Stimulated activated naive CD4-positive, alpha-beta T cell (primary cell): ENCODE measurements around the gene TMEM259.
A peak's percentile ranks its signal among the peaks of the same experiment; 100 is the strongest.

Experiments
- DNase-seq, 6 experiments: peaks; one replicate each; lab custom pipeline; 2025; lab: John Stamatoyannopoulos, UW

The TMEM259 gene

GRCh38 chr19:1020868-1021425 lies at the start of gene TMEM259:
Gene TMEM259 (minus strand): TSS chr19:1021123. CDS start chr19:1020996, 127 bp downstream.
- DNase-seq = peak in 5 of 6 experiments; percentile 90 to 98 (median 95)

GRCh38 chr19:1070576-1070930 lies 49.6 kb upstream of the TMEM259 start:
- no peak for DNase-seq

- DNase-seq = peak; percentile 39 to 77 (median 70)
Measured at GRCh38 chr19:1069009-1069779, 48.3 kb upstream of the TMEM259 start.

- peak; percentile 57 to 85 (median 72) for DNase-seq
Measured at GRCh38 chr19:1068009-1069001, 47.4 kb upstream of the TMEM259 start.

- DNase-seq = peak; percentile 79 to 91 (median 85)
Measured at GRCh38 chr19:1067341-1067957, 46.5 kb upstream of the TMEM259 start.

GRCh38 chr19:1066748-1067340 lies 45.9 kb upstream of the TMEM259 start, which contains the start of gene ARHGAP45:
Gene ARHGAP45 (plus strand): TSS chr19:1067167. CDS start chr19:1067406, 239 bp downstream.
- DNase-seq = peak; percentile 76 to 91 (median 85)

GRCh38 chr19:1066251-1066747 lies 45.4 kb upstream of the TMEM259 start:
- peak in 1 of 6 experiments; percentile 25 for DNase-seq

GRCh38 chr19:1065606-1066109 lies 44.7 kb upstream of the TMEM259 start:
- no peak for DNase-seq

- DNase-seq = peak; percentile 41 to 74 (median 59)
Measured at GRCh38 chr19:1064661-1065605, 44.0 kb upstream of the TMEM259 start.

- DNase-seq = no peak
Measured at GRCh38 chr19:1063909-1064660, 43.2 kb upstream of the TMEM259 start.

GRCh38 chr19:1063030-1063908 lies 42.3 kb upstream of the TMEM259 start:
- peak; percentile 64 to 88 (median 76) for DNase-seq

- no peak for DNase-seq
Measured at GRCh38 chr19:1062387-1063029, 41.6 kb upstream of the TMEM259 start.

GRCh38 chr19:1061987-1062386 lies 41.1 kb upstream of the TMEM259 start:
- DNase-seq = no peak

- DNase-seq = no peak
Measured at GRCh38 chr19:1060689-1061088, 39.8 kb upstream of the TMEM259 start.

- DNase-seq = no peak
Measured at GRCh38 chr19:1058112-1058511, 37.2 kb upstream of the TMEM259 start.

- DNase-seq = peak in 5 of 6 experiments; percentile 20 to 62 (median 30)
Measured at GRCh38 chr19:1057176-1057855, 36.4 kb upstream of the TMEM259 start.
